Central memory CD8-positive, alpha-beta T cell (primary cell): ENCODE measurements around the gene PRCP.

Experiments used
- ATAC-seq: fragments of 150-1000 bp; cut with Tn5 transposase; replicated peaks from 2 replicates; pipeline ENCODE4 v1.10.0; 2022; ENCODE audit warnings: mild to moderate bottlenecking, moderate FRiP score, moderate number of reproducible peaks; ENCODE audit not compliant: poor library complexity, severe bottlenecking; ENCODE audit errors: extremely low read depth
- DNase-seq, 2 donors: peaks; one replicate each; pipeline ENCODE4 v3.0.0; 2021; ENCODE audit warnings: low spot score in 2 of 2
- H3K27ac Mint-ChIP-seq: one replicate; pipeline ENCODE4 v1.8.0; 2022; ENCODE audit warnings: low read depth, mild to moderate bottlenecking, moderate library complexity, mixed read lengths
- H3K27me3 Mint-ChIP-seq: one replicate; pipeline ENCODE4 v1.8.0; 2022; ENCODE audit warnings: mixed read lengths
- H3K36me3 Mint-ChIP-seq: one replicate; pipeline ENCODE4 v1.8.0; 2022; ENCODE audit warnings: mild to moderate bottlenecking, moderate library complexity, mixed read lengths; ENCODE audit not compliant: insufficient read depth
- H3K4me1 Mint-ChIP-seq: one replicate; pipeline ENCODE4 v1.8.0; 2022; ENCODE audit warnings: mixed read lengths
- H3K4me3 Mint-ChIP-seq: one replicate; pipeline ENCODE4 v1.8.0; 2022; ENCODE audit warnings: mild to moderate bottlenecking, moderate library complexity, mixed read lengths
- H3K9me3 Mint-ChIP-seq: one replicate; pipeline ENCODE4 v1.8.0; 2022; ENCODE audit warnings: mixed read lengths

PRCP gene

DNA sequence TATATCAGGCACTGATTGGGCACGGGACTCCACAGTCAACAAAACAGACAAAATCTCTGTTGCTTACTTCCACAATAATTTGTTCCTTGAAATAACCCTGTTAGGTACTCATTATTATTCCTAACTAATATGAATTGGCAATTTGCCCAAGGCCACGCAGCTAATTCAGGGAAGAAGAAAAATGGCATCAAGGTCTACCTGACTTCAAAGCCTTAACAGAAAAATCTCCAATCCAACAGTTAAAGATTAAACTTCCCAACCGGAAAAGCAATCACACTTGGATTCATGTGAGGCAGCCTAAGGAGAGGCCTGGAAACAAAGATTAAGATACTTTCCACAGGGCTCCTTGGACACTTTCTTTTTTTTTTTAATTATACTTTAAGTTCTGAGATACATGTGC is 68.9 kb downstream of the PRCP start:
- peaks cover 7% of the 10 kb centered on the region for H3K36me3 Mint-ChIP-seq

GRCh38 chr11:82830746-82831145 is 69.5 kb downstream of the PRCP start:
- DNase-seq (no peak), ATAC-seq (no peak)
- Mint-ChIP-seq H3K36me3 (peaks cover 6% of the 10 kb centered on the region), H3K9me3 (no peaks in the 10 kb centered on the region), H3K4me1 (no peaks in the 10 kb centered on the region), H3K27me3 (no peaks in the 10 kb centered on the region), H3K4me3 (no peak overlapping the region), H3K27ac (no peak overlapping the region)

More for the DNA sequence above, 68.9 kb downstream of the PRCP start:
- Mint-ChIP-seq H3K9me3 (no peaks in the 10 kb centered on the region), H3K27me3 (no peaks in the 10 kb centered on the region), H3K4me3 (no peak overlapping the region), H3K27ac (no peak overlapping the region), H3K4me1 (no peaks in the 10 kb centered on the region)
- ATAC-seq (no peak), DNase-seq (no peak)

GRCh38 chr11:82829101-82829500 is 71.1 kb downstream of the PRCP start:
- Mint-ChIP-seq H3K4me3 (no peak overlapping the region), H3K4me1 (no peaks in the 10 kb centered on the region), H3K27ac (no peak overlapping the region), H3K36me3 (peaks cover 11% of the 10 kb centered on the region), H3K9me3 (no peaks in the 10 kb centered on the region), H3K27me3 (no peaks in the 10 kb centered on the region)
- no peak for ATAC-seq
- DNase-seq: no peak

DNA sequence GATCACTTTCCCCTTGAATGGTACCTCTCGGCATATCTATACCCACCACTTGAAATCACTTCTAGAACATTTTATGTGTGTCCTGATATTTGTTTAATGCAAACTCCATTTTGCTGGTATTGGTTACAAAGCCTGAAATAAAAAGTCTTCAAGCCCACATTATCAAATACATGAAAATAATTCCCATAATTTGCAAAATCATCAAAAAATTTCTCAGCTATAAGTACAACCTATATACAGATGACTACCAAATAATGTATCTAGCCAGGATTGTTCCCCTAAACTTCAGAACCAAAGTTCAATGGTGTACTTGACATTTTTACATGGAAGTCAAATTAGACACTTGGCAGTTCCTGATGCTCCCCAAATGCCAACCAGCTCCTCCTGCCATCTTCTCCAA is 71.8 kb downstream of the PRCP start:
- Mint-ChIP-seq H3K9me3 (no peaks in the 10 kb centered on the region), H3K4me1 (no peaks in the 10 kb centered on the region), H3K27me3 (no peaks in the 10 kb centered on the region), H3K4me3 (no peak overlapping the region), H3K36me3 (peaks cover 11% of the 10 kb centered on the region), H3K27ac (no peak overlapping the region)
- DNase-seq (no peak), ATAC-seq (no peak)

DNA sequence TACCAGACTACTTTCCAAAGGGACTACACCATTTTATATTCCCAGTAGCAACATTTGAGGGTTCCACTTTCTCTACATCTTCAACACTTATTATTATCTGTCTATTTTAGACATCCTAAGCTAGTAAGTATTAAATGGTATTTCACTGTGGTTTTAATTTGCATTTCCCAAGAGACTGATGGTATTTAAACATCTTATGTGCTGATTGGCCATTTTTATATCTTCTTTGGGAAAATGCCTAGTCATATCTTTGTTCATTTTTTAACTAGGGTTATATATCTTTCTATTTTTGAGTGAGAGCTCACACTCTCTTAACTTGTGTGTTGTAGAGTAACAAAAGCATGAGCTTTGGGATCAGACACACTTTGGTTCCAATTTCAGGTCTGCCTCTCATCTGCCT is 73.7 kb downstream of the PRCP start:
- no peaks in the 10 kb centered on the region for H3K4me1 Mint-ChIP-seq
- no peak overlapping the region for H3K27ac Mint-ChIP-seq
- H3K4me3 Mint-ChIP-seq: no peak overlapping the region
- DNase-seq: no peak
- no peaks in the 10 kb centered on the region for H3K27me3 Mint-ChIP-seq
- H3K36me3 Mint-ChIP-seq: peaks cover 7% of the 10 kb centered on the region
- no peaks in the 10 kb centered on the region for H3K9me3 Mint-ChIP-seq
- no peak for ATAC-seq

GRCh38 chr11:82823647-82824619 is 76.3 kb downstream of the PRCP start:
- H3K4me3 Mint-ChIP-seq: no peak overlapping the region
- H3K27ac Mint-ChIP-seq: no peak overlapping the region
- H3K9me3 Mint-ChIP-seq: no peaks in the 10 kb centered on the region
- H3K27me3 Mint-ChIP-seq: no peaks in the 10 kb centered on the region
- ATAC-seq: no peak
- peaks cover 7% of the 10 kb centered on the region for H3K36me3 Mint-ChIP-seq
- no peaks in the 10 kb centered on the region for H3K4me1 Mint-ChIP-seq
- DNase-seq: no peak

DNA sequence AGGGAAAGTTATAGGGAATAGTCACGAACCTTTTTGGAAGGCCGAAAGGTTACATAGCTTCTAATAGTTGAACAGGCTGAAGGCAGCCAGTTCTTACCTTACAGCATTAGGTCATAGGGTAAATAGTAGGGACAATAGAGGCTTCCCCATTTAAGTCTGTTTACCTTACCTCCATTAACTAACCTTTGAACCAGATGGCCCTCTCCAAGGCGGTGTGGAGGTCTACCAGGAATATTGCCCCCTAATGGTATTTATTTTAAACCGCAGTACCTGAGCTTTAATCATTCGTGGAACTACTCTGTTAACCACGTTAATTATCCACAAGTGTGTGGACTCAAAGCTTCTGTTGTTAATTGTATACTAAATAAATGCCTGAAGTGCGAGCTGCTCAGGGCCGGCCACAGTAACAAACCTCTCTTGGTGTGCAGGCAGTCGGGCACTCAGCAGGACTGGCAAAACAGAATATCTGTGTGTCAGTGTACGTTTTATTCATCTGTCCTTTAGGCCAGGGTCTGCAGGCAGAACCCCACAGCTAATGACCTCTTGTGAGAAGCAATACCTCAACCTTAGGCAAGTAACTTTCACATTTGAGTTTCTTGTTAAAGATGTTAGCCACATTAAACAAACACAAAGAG is 81.7 kb downstream of the PRCP start:
- H3K4me1 Mint-ChIP-seq: no peaks in the 10 kb centered on the region
- peaks cover 19% of the 10 kb centered on the region for H3K27me3 Mint-ChIP-seq
- no peak overlapping the region for H3K27ac Mint-ChIP-seq
- no peak for DNase-seq
- ATAC-seq: no peak
- H3K36me3 Mint-ChIP-seq: peaks cover 2% of the 10 kb centered on the region
- H3K4me3 Mint-ChIP-seq: no peak overlapping the region
- H3K9me3 Mint-ChIP-seq: no peaks in the 10 kb centered on the region

- Mint-ChIP-seq H3K27ac (no peak overlapping the region), H3K36me3 (peaks cover 2% of the 10 kb centered on the region), H3K9me3 (no peaks in the 10 kb centered on the region), H3K4me1 (no peaks in the 10 kb centered on the region), H3K4me3 (no peak overlapping the region), H3K27me3 (peaks cover 31% of the 10 kb centered on the region)
- DNase-seq: no peak
- no peak for ATAC-seq
These were observed 84.8 kb downstream of the PRCP start for GRCh38 chr11:82815406-82815805.

- Mint-ChIP-seq H3K27me3 (peaks cover 40% of the 10 kb centered on the region), H3K36me3 (peaks cover 2% of the 10 kb centered on the region), H3K9me3 (no peaks in the 10 kb centered on the region), H3K4me3 (no peak overlapping the region), H3K27ac (no peak overlapping the region), H3K4me1 (no peaks in the 10 kb centered on the region)
- no peak for ATAC-seq
- DNase-seq: no peak
These were observed 85.9 kb downstream of the PRCP start for GRCh38 chr11:82814379-82814778.

- Mint-ChIP-seq H3K4me1 (no peaks in the 10 kb centered on the region), H3K9me3 (no peaks in the 10 kb centered on the region), H3K36me3 (peaks cover 2% of the 10 kb centered on the region), H3K4me3 (no peak overlapping the region), H3K27ac (no peak overlapping the region), H3K27me3 (peaks cover 65% of the 10 kb centered on the region)
- no peak for DNase-seq
- no peak for ATAC-seq
These were observed 88.9 kb downstream of the PRCP start for GRCh38 chr11:82811369-82811768.

DNA sequence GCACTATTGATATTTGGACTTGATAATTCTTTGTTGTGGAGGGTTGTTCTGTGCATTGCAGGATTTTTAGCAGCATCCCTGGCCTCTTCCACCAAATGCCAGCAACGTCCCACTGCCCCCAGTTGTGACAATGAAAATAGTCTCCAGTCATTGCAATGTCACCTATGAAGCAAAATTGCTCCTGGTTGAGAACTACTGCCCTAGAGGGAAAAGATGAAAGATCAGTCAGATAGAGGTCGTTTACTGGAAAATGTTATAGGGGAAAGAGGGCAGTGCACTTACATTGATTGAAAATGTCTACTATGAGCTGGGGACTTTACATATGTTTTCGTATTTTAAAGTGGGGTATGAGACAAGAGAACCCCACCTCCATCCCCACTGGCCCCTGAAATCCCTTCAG is 89.5 kb downstream of the PRCP start:
- DNase-seq: no peak
- no peak for ATAC-seq
- Mint-ChIP-seq H3K36me3 (peaks cover 2% of the 10 kb centered on the region), H3K4me3 (no peak overlapping the region), H3K27ac (no peak overlapping the region), H3K27me3 (peaks cover 68% of the 10 kb centered on the region), H3K9me3 (no peaks in the 10 kb centered on the region), H3K4me1 (no peaks in the 10 kb centered on the region)

DNA sequence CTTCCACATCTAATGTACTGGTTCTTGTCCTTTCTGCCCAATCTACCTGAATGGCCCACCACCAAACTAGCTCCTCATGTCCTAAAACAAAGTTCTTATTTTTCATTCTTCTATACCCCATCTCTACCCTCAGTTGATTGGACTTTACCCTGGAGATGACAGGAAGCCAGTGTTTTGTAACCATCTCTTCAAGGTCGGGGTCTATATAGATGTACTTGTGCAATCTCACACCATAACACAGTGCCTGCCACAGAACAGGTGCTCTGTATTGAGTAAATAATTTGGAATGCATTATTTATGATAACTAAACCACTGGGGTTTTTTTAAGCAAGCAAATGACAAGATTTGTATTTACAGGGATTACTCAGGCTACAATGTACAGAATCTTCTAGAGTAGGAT is 89.9 kb downstream of the PRCP start:
- Mint-ChIP-seq H3K27me3 (peaks cover 68% of the 10 kb centered on the region), H3K9me3 (no peaks in the 10 kb centered on the region), H3K4me1 (no peaks in the 10 kb centered on the region), H3K36me3 (peaks cover 2% of the 10 kb centered on the region), H3K27ac (no peak overlapping the region), H3K4me3 (no peak overlapping the region)
- DNase-seq: no peak
- no peak for ATAC-seq

DNA sequence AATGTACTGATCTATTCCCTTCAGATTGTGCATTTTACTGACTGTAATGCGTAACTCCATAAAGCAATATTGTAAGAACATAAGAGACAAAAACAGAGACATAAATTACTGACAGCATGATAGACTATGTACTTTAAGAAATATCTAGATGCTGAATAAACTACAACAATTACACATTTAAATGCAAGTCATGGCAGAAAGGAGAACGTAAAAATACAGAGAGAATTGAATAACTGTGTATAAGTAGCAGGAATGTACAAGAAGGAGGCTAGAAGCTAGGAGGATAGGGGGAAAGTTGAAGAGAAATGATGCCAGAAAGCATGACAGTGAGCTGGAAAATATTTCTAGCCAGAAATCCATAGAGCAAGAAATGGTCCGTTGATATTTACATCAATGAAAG is 92.6 kb downstream of the PRCP start:
- Mint-ChIP-seq H3K36me3 (no peaks in the 10 kb centered on the region), H3K9me3 (no peaks in the 10 kb centered on the region), H3K27ac (no peak overlapping the region), H3K4me1 (no peaks in the 10 kb centered on the region), H3K27me3 (peaks cover 72% of the 10 kb centered on the region), H3K4me3 (no peak overlapping the region)
- DNase-seq (no peak), ATAC-seq (no peak)
